Colonic mucosa (tissue), 4 donors: ENCODE results near the gene MAP2K5. TPM values are rescaled to one million over a fixed set of nuclear protein-coding genes. Genes with fewer than 3 reads are reported as not detected.

Experiments
- DNase-seq: peaks from one replicate; pipeline ENCODE4 v3.0.0-alpha.2; 2020
- H3K27ac ChIP-seq: fragments of 200-600 bp; one replicate; pipeline ENCODE4 v1.8.0; 2021
- H3K27me3 ChIP-seq: fragments of 200-600 bp; one replicate; pipeline ENCODE4 v1.8.0; 2021
- H3K36me3 ChIP-seq: fragments of 200-600 bp; one replicate; pipeline ENCODE4 v1.8.0; 2021
- H3K4me1 ChIP-seq: fragments of 200-600 bp; one replicate; pipeline ENCODE4 v1.8.0; 2021; ENCODE audit warnings: mild to moderate bottlenecking
- H3K4me3 ChIP-seq: fragments of 200-600 bp; one replicate; pipeline ENCODE4 v1.8.0; 2021
- H3K9ac ChIP-seq, 2 donors: one replicate each; pipeline ENCODE4 v1.7.0; 2013; ENCODE audit warnings: control low read depth in 2 of 2, low read depth in 2 of 2, low read length in 2 of 2
- H3K9me3 ChIP-seq: fragments of 200-600 bp; one replicate; pipeline ENCODE4 v1.8.0; 2021
- CTCF ChIP-seq: fragments of 200-600 bp; IDR thresholded peaks from one replicate; pipeline ENCODE4 v1.8.0; 2022; ENCODE audit warnings: antibody characterized with exemption, mild to moderate bottlenecking
- intact Hi-C: fragments of 100-400 bp; cut with DNase I; formaldehyde crosslinking; loops from one replicate; pipeline ENCODE4 v1.14.1; 2022
- total RNA-seq, 2 donors: library from RNA; stranded (reverse); fragmentation: NEBNext Ultra II Directional in 1 of 2; extraction: Animal tissue kit (Norgen Biotek cat#: 25700) in 1 of 2; gene quantifications; one replicate each; pipeline ENCODE4 v1.2.1, GENCODE V29; 2021
- donor health status: healthy.
- donor health status: DM: no; HTN: no; CAD: no.
- donor health status: DM: no; HTN: no; CAD: no.

The MAP2K5 gene
- total RNA-seq, 2 donors from 2014 or later: 19.1 to 20.2 TPM

- Histone ChIP-seq H3K36me3 (no peaks in the 10 kb centered on the region), H3K4me1 (no peaks in the 10 kb centered on the region), H3K27me3 (no peaks in the 10 kb centered on the region), H3K9me3 (no peaks in the 10 kb centered on the region), H3K4me3 (no peak overlapping the region), H3K9ac (no peak overlapping the region), H3K27ac (no peak overlapping the region)
- no peak for DNase-seq
- intact Hi-C loops: no loop called here
- TF ChIP-seq CTCF: no peak
Measured at GRCh38 chr15:67808821-67809220, 266.3 kb downstream of the MAP2K5 start.

GRCh38 chr15:67809441-67809840, 266.9 kb downstream of the MAP2K5 start:
- H3K4me1 ChIP-seq: no peaks in the 10 kb centered on the region
- no peak overlapping the region for H3K27ac ChIP-seq
- intact Hi-C loops: no loop called here
- no peak overlapping the region for H3K9ac ChIP-seq
- H3K36me3 ChIP-seq: no peaks in the 10 kb centered on the region
- no peaks in the 10 kb centered on the region for H3K9me3 ChIP-seq
- DNase-seq: no peak
- H3K4me3 ChIP-seq: no peak overlapping the region
- no peak for TF ChIP-seq CTCF
- H3K27me3 ChIP-seq: no peaks in the 10 kb centered on the region

- no peaks in the 10 kb centered on the region for H3K9me3 ChIP-seq
- no peak for TF ChIP-seq CTCF
- intact Hi-C loops: no loop called here
- H3K27ac ChIP-seq: no peak overlapping the region
- DNase-seq: no peak
- H3K4me1 ChIP-seq: no peaks in the 10 kb centered on the region
- no peaks in the 10 kb centered on the region for H3K36me3 ChIP-seq
- no peak overlapping the region for H3K4me3 ChIP-seq
- no peak overlapping the region for H3K9ac ChIP-seq
- H3K27me3 ChIP-seq: no peaks in the 10 kb centered on the region
Measured at GRCh38 chr15:67809866-67810265, 267.4 kb downstream of the MAP2K5 start.

GRCh38 chr15:67812241-67812644, 269.7 kb downstream of the MAP2K5 start:
- Histone ChIP-seq H3K27me3 (no peaks in the 10 kb centered on the region), H3K36me3 (no peaks in the 10 kb centered on the region), H3K4me1 (no peaks in the 10 kb centered on the region), H3K27ac (no peak overlapping the region), H3K9me3 (no peaks in the 10 kb centered on the region), H3K9ac (no peak overlapping the region), H3K4me3 (no peak overlapping the region)
- DNase-seq: no peak
- intact Hi-C loops: no loop called here
- no peak for TF ChIP-seq CTCF

- no peaks in the 10 kb centered on the region for H3K9me3 ChIP-seq
- intact Hi-C loops: no loop called here
- no peak overlapping the region for H3K4me3 ChIP-seq
- no peak overlapping the region for H3K9ac ChIP-seq
- no peaks in the 10 kb centered on the region for H3K36me3 ChIP-seq
- TF ChIP-seq CTCF: no peak
- no peak overlapping the region for H3K27ac ChIP-seq
- DNase-seq: no peak
- H3K27me3 ChIP-seq: no peaks in the 10 kb centered on the region
- no peaks in the 10 kb centered on the region for H3K4me1 ChIP-seq
Measured at GRCh38 chr15:67813104-67813634, 270.7 kb downstream of the MAP2K5 start.
